DMS79 treated with DMSO at 0.1 percent for 48 hours (cell line): ENCODE data around the gene UPP1.
"Not testable (repeated sequence)": the region's sequence is repeated elsewhere in the genome, so short reads cannot be mapped to it uniquely, and the experiment has no call there.

Experiments
- DNase-seq: peaks from one replicate; lab custom pipeline; 2025; lab: John Stamatoyannopoulos, UW

UPP1 gene

GRCh38 chr7:48089046-48090003 is at the start of gene UPP1:
Gene UPP1 (plus strand): TSS chr7:48089265. CDS start chr7:48094784, 5,519 bp downstream.
- DNase-seq = peak; percentile 45

- no peak for DNase-seq
Measured at GRCh38 chr7:48040944-48041652, 48.0 kb upstream of the UPP1 start.

GRCh38 chr7:48041653-48041970 is 47.5 kb upstream of the UPP1 start:
- DNase-seq = no peak

GRCh38 chr7:48042216-48042615 is 46.8 kb upstream of the UPP1 start:
- DNase-seq = no peak

GRCh38 chr7:48042636-48043035 is 46.4 kb upstream of the UPP1 start:
- no peak for DNase-seq

GRCh38 chr7:48045195-48045765 is 43.8 kb upstream of the UPP1 start:
- DNase-seq = no peak

GRCh38 chr7:48046458-48046857 is 42.6 kb upstream of the UPP1 start:
- DNase-seq = no peak

GRCh38 chr7:48048113-48048512 is 41.0 kb upstream of the UPP1 start:
- no peak for DNase-seq

- no peak for DNase-seq
Measured at GRCh38 chr7:48049850-48050249, 39.2 kb upstream of the UPP1 start.

GRCh38 chr7:48052748-48053147 is 36.3 kb upstream of the UPP1 start:
- no peak for DNase-seq

GRCh38 chr7:48053736-48054135 is 35.3 kb upstream of the UPP1 start:
- DNase-seq = no peak

GRCh38 chr7:48058990-48059389 is 30.1 kb upstream of the UPP1 start:
- no peak for DNase-seq

- no peak for DNase-seq
Measured at GRCh38 chr7:48059706-48060105, 29.4 kb upstream of the UPP1 start.

- no peak for DNase-seq
Measured at GRCh38 chr7:48063985-48064384, 25.1 kb upstream of the UPP1 start.

GRCh38 chr7:48067475-48067874 is 21.6 kb upstream of the UPP1 start:
- no peak for DNase-seq

GRCh38 chr7:48074204-48074654 is 14.8 kb upstream of the UPP1 start:
- DNase-seq = no peak

- no peak for DNase-seq
Measured at GRCh38 chr7:48077423-48077822, 11.6 kb upstream of the UPP1 start.

GRCh38 chr7:48078470-48078869 is 10.6 kb upstream of the UPP1 start:
- peak; percentile 17 for DNase-seq

GRCh38 chr7:48082378-48082777 is 6.7 kb upstream of the UPP1 start:
- not testable (repeated sequence) for DNase-seq

- DNase-seq = no peak
Measured at GRCh38 chr7:48083114-48083830, 5.8 kb upstream of the UPP1 start.

GRCh38 chr7:48084727-48085432 is 4.2 kb upstream of the UPP1 start:
- DNase-seq = no peak

GRCh38 chr7:48085433-48085791 is 3.7 kb upstream of the UPP1 start:
- DNase-seq = peak; percentile 4
